TTC549 (cell line): ENCODE results near the gene WDR17.

Experiments used
- FAIRE-seq: peaks from 2 replicates; lab custom pipeline; 2012; peaks lifted over from hg19 to GRCh38; lab: Jason Lieb, UNC

WDR17 gene

DNA sequence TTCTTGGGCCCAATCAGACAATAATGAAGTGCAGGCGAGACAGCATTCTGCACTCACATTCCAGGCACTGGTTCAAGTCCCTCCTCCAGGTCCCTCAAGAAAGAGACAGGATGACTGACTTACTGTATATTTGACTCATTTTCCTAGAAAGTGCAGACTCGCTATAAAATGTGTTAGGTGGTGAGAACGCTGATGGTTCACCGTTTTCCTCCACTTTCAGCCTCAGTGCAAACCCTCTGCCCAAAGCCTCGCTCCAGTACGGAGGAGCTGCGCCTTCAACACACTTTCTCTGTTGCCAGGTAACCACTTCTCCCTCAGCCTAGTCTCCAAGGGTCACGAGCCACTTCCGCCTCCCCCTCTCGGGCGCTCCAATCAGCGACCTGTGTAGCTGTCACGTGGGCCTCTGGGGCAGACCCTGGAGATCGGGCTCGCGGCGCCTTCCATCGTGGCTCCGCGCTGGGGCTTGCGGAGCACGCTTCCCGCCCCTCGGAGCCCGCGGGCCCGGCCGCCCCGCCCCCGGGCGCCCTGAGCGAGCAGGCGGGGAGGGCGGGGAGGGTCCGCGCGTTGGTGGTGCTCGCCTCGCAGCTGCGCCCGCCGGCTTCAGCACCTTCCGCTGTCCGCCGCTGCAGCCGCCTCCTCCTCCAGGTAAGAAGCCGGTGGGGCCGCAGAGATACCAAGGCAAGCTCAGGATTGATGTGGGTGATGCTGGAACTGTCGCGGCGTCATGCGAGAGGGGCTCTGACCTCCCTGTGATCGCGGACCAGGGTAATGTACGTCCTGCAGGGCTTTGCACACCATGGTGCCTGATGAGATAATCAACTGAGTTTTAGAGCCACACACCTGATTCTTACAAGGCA is at the start of gene WDR17:
Gene WDR17 (plus strand): TSS at position 407 of the 857 bp plus-strand sequence. CDS start 45,740 bp downstream, outside the sequence.
- peak; percentile 37 for FAIRE-seq

DNA sequence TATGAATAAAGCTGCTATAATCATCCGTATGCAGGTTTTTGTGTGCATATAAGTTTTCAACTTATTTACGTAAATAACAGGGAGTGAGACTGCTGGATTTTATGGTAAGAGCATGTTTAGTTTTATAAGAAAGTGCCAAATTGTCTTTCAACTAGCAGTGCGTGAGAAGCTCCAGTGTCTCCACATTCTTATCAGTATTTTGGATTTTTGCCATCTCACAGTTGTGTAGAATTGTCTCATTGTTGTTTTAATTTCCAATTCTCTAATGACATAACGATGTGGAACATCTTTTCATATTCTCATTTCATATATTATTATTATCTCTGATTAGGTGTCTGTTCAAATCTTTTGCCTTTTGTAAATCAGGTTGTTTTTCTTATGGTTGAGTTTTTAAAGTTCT is 49.0 kb upstream of the WDR17 start:
- no peak for FAIRE-seq

DNA sequence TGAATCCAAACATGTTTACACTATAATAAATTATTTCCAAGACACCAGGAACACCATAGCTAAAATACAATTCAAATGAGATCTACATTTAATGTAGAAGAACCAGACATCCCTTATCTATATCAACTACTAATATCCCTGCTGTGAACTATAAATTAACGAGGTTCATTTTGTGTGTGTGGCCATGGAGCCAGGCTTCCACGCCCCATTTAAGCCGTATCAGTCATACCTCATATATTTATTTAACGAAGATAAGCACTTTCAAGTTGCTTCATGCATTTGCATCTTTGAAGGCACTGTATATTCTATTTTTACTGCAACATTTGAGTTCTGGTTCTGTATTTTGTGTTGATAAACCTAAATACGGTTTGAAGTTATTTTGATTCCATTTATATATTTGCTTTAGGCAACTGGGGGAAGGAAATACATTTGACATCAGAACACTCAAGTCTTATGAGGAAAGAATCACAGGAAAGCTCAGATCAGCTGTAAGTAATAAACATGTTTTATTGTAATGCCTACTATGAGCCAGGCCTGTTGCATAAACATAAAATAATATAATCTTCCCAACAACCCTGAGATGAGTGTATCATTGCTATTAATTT is 45.1 kb upstream of the WDR17 start:
- FAIRE-seq = no peak

DNA sequence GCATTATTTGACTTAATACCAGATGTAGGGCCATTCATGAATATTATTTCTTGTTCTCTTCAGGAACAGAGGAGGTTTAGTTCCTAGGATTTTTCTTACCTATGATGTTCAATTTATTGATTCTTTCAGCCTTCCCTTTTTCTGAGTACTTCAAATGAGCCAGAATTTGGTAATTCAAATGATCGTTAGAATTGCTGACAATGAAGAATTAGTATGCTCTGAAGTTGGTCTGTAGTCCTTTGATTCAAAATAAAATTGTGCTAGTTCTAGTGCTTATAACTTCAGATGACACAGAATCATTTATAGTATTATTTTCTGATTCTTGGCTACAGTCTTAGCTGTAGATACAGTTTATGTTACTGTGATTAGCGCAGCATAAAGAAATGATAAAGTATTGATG is 35.2 kb upstream of the WDR17 start:
- FAIRE-seq = no peak

DNA sequence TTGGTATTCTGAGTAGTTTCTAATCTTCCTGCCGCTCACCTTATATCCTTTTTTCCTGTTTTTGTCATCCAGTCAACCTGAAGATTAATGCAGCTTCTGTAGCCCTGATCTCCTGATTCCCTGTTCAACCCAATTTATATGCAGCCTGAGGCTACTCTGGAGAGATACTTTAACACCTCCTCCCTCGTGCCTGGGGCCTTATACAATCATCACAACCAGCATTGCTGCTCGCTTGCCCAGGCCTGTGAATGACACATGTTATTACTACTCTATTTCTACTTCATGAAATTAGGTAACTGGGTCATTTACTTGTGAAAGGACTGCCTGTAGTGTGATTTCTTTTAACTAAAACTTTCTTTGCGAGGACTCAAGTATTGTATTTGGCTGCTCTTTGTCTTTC is 33.7 kb upstream of the WDR17 start:
- no peak for FAIRE-seq

DNA sequence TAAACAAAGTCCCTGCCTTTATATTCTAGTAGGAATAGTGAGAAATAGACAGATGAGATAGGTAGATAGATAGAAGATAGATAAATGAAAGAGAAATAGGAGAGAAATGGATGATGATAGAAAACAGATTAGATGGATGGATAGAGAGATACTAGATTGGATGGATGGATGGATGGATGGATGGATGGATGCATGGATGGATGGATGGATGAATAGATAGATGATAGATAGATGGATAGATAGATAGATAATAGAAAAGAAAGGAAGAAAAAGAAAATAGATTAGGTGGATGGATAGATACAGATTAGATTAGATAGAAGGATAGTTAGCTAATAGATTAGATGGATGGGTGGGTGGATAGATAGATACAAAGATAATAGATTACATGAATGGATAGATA is 33.2 kb upstream of the WDR17 start:
- no peak for FAIRE-seq

DNA sequence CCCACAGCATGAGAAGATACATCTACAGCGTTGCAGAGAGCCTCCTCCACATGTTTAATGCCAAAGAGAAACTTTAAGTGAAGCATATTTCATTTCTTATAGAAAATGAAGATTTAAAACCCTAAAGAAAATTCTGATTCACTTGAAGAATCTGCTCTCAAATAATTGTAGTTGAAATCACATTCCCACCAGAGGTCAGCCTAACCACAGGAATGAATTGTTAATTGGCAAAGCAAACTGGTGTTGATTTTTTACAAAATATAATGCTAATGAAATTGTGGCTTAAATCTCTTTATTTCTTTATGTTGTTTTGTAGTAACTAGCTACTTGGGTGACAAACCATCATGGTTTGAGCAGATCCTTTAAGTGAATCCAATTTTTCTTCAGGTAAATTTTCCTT is 31.1 kb upstream of the WDR17 start:
- peak; percentile 77 for FAIRE-seq

DNA sequence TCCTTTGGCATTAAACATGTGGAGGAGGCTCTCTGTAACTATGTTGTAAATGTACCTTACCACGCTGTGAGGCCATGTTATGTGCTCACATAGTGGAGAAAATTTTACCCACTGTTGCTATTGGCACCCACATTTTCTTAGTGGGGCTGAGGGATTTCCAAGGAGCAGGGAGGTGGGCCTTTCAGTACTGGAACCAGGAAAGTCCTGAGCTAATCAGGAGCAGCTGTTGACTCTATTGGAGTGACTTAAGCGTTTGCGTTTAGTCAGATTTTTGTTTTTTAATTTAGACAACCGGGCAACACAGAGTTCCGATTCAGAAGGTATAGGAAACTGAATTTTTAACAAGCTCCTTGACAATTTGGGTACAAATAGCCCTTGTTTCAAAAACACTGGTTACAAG is 30.7 kb upstream of the WDR17 start:
- no peak for FAIRE-seq

DNA sequence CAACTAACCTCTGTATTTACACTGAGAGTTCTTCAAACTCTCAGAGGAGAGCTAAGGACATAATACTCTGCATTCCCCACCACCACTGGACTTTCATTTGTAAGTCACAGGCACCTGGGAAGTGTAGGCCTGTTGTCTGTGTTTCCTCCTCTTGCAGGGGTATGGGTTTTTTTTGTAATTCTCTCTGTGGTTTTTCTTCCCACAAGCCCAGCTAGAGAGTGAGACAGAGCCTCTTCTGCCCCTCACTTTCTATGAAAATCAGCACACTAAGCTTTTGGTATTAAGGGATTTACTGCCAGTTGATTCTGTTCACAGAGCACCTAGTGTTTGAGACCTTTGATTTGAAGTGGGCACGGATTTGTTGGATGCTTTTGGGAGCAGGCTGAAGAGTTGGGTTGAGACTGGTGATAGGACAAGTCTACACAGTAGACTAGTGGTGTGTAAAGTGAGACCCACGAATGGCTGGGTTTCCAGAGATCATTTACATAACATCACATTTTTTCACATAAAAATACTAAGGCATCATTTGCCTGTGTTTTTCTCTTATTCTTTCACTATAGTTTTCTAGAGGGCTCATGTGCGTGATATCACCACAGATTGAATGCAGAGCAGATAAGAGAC is 28.9 kb upstream of the WDR17 start:
- no peak for FAIRE-seq

DNA sequence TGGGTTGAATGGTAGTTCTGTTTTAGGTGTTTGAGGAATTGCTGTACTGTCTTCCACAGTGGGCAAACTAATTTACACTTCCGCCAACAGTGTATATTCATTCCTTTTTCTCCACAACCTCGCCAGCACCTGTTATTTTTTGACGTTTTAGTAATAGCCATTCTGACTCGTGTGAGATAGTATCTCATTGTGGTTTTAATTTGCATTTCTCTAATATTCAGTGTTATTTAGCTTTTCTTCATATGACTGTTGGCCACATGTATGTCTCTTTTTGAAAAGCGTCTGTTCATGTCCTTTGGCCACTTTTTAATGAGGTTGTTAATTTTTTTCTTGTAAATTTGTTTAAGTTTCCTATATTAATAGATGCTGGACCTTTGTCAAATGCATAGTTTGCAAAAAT is 26.9 kb upstream of the WDR17 start:
- no peak for FAIRE-seq

DNA sequence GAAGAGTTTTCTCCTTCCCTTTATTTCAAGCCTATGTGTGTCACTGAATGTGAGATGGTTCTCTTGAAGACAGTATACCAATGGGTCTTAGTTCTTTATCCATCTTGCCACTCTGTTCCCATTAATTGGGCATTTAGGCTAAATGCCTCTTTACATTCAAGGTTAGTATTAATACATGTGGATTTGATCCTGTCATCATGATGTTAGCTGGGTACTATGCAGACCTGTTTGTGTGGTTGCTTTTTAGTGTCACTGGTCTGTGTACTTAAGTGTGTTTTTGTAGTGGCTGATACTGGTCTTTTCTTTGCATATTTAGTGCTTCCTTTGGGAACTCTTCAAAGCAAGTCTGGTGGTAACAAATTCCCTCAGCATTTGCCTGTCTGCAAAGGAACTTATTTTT is 23.4 kb upstream of the WDR17 start:
- FAIRE-seq = no peak

DNA sequence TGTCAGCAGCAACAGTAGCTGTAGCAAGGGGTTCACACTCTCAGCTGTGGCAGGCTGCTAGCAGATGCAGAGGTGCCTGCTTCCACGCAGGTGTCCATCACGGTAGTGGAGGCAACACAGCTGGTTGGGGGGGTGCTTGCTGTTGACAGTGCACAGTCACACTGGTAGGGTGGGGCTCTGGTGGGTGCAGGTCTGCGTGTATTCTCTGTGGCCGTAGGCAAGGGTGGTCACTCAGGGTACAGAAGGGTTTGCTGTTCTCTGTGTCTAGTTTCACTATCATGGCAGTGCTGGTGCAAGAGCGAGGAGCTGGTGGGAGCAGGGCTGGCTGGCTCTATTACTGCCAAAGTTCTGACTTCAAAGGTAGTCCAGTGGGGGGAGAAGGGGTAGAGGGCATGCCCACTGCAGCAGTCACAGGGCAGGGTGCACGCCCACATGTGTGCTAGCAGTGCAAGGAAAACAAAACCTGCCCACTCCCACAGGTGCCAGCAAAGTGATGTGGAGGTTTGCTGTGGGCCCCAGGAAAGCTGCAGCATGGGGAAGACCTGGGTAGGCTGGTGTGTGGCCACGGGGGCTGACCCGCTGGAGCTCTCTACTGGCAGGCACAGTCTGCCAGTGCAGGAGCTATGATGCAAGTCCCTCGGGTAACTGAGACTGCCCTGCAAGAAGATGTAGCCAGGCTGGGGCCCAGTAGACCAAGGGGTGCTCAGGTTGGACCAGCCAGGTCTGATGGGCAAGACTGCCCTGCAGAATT is 21.6 kb upstream of the WDR17 start:
- no peak for FAIRE-seq

DNA sequence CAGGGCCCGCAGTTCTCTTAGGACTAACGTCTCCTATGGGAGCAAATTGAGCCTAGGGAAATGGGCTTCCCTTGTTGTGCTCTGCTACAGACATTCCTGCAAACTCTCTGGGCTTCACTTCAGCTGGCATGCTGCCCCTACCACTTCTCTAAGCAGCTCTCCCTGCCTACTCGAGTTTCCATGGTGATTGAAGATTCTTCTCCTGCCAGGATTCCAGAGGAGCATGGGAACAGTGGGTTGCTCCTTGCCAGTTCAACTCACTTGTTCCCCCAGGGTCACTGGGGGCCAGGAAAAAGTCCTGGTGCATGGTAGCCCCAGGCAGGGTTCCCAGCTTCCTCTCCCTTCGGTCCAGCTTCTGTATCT is 21.1 kb upstream of the WDR17 start:
- no peak for FAIRE-seq

DNA sequence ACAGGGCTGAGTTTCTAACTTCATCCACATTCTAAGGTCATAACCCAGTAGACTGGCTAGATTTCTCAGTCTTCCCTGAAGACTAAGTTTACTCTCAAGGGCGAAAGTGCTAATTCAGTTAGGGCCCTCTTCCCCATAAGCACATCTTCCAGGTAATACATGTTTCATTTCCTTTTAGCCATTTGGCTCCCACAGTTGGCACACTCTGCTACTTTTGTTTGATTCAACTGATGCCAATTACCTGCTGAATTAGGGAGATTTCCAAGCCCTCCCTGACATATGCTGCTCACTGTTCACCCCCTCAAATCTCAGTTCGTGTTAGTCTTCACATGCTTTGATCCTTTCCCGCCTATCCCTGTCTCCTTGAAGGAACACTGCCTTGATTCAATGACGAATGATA is 17.0 kb upstream of the WDR17 start:
- no peak for FAIRE-seq

DNA sequence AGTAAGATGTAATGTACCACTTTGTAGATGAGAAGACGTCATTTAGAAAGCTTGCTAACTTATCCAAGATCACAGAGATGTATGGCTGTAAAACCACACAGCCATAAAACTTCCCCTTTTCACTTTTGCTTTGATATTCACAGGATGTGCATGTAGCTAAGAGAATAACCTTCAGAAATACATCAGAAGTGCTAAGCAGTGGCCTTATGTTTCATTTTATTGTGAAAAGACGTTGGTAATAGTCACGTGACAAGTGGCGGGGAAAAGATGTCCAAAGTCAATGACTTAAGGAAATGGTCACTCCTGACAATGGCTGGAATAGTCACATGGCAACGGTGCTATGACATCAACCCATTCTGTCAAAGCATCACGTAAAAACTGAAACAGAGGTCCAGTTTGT is 12.9 kb upstream of the WDR17 start:
- FAIRE-seq = no peak

DNA sequence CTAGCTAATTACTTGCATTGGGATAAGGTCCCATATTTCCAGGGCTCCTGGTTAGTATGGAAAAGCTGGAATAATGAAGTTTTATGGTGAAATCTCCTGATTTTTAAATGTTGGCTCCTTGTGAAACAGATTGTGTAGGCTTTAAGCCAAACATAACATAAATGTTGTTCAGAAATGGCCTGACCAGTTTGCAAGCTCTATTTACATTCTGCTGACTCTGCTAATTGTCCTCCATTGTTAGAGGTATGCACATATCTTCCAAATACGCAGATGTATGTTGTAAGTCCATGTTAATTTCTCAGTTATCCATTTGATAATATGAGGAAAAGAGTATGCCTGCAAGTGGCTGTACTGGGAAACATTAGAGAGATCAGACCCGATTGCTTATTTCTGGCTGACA is 11.9 kb upstream of the WDR17 start:
- no peak for FAIRE-seq

DNA sequence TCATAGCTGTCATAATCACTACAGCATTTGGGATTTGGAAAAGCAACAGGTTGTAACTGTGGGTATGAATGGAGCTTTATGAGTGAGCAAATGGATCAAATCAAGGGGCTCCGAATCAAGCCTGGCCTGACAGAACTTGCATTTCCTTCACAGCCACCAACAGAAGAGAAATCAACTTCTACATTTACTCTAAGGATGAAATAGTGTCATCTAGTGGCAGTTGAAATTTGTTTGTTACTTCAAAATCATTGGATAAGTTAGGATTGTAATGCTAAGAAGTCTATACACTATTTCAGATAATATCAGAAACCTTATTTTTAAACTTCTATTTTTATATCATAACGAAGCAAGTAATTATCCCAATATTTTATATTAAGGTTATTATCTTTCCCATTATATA is 10.7 kb upstream of the WDR17 start:
- peak; percentile 22 for FAIRE-seq

DNA sequence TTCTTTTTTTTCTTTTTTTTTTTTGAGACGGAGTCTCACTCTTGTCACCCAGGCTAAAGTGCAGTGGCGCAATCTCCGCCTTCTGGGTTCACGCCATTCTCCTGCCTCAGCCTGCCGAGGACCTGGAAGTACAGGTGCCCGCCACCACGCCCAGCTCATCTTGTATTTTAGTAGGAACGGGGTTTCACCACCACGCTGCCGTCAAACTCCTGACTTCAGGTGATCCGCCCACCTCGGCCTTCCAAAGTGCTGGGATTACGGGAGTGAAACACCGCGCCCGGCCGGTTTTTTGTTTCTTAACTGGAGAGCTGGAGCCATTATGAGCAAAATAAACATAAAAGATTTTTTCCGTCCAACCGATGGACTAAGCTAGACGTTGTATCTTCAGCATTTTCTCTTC is 1.9 kb upstream of the WDR17 start:
- FAIRE-seq = no peak

DNA sequence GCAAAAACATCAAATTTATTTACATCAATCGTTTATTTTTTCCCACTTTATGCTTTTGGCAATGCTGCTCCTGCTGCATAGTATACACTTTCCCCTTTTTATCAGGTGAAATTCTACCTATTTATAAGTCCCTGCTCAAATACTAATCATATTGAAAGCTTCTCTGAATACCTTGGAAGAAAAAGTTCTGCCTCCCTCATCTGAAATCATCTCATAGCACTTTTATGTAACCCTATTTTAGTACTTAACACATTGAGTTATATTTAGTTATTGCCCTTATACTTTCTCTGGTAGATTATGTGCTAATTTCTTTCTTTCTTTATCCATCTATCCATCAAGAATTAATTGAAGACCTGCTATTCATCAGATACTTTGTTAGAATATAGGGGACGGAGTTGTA is 1.1 kb upstream of the WDR17 start:
- FAIRE-seq = no peak

DNA sequence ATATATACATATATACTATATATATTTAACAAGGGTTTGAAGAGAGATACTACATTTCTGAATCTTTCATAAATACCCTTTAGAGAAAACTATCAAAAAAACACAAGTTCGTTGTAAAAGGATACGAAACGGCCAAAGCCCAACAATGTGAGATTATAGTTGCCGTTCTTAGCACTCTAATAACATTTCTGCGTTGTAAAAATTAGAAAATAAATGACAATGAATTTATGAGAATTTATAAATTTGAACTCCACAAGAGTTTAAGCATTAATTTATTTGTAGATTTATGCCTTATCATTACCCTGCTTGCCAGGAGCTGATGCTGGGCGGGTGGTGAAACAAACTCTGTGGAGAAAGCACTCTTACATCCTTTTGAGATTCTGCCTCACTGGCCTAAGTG is 1.1 kb downstream of the WDR17 start:
- FAIRE-seq = no peak

DNA sequence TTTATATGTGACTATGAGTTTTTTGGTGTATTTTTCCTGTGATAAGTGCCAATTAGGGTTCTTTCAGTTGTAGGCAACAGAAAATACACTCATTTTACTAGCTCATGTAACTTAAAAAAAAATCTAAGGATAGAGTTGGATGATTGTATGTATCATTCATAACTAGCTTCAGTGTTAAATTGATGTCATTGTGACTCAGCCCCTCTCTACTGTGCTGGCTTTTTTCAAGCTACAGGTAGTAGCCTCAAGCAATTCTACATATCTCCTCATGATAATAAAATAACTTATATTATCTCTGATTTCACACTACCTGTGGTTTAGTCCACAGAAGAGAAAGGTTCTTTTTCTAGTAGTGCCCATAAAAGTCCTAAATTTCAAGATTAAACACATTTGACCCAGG is 11.9 kb downstream of the WDR17 start:
- FAIRE-seq = no peak

DNA sequence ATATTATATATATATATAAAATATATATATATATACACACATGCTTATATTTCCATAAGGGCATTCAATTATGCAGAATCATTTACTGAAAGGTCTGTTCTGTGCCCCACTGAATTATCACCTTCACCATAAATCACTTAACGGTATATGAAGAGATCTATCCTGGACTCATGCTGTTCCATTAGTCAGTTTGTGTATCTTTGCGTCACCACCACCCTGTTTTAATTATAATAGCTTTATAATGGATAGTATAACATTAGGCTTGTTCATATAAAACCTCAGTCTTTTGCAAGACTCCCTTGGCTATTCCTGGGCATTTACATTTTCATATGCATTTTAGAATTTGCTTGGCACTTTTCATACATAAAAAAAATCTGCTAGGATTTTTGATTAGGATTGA is 19.1 kb downstream of the WDR17 start:
- FAIRE-seq = no peak

DNA sequence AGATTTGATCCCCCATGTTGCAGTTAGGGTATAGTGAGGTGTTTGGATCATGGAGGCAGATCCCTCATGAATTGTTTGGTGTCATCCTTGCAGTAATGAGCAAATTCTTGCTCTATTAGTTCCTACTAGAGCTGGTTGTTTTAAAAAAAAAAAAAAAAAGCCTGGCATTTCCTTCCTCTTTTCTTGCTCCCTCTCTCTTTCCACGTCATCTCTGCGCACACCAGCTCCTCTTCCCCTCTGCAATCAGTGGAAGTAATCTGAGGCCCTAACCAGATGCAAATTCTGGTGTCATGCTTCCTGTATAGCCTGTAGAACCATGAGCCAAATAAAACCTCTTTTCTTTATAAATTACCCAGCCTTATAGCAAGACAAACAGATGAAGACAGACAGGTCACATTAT is 24.5 kb downstream of the WDR17 start:
- FAIRE-seq = no peak
